GM23338 (cell line): ENCODE measurements around the gene PSD. TPM values are rescaled to one million over a fixed set of nuclear protein-coding genes. Genes with fewer than 3 reads are reported as not detected.

Source experiments
- ATAC-seq: fragments of 200-7000 bp; cut with Tn5 transposase; 3 replicates; pipeline ENCODE4 v1.9.1; 2020
- DNase-seq: peaks from one replicate; pipeline ENCODE4 v3.0.0-alpha.2; 2015; ENCODE audit warnings: low spot score
- H2AFZ ChIP-seq: fragments of 200-600 bp; sonication (generic); 2 replicates; pipeline ENCODE4 v1.8.0; 2016; ENCODE audit warnings: antibody characterized with exemption, mild to moderate bottlenecking, moderate library complexity
- H3F3A ChIP-seq: fragments of 200-600 bp; sonication (generic); replicated peaks from 2 replicates; pipeline ENCODE4 v1.8.0; 2017; ENCODE audit warnings: antibody characterized with exemption, mixed run types, low read depth
- H3K27ac ChIP-seq: fragments of 200-600 bp; sonication (generic); 2 replicates; pipeline ENCODE4 v1.6.1; 2016; ENCODE audit warnings: low read depth
- H3K27me3 ChIP-seq: fragments of 200-600 bp; sonication (generic); 2 replicates; pipeline ENCODE4 v1.8.0; 2016; ENCODE audit warnings: mild to moderate bottlenecking, mixed run types, moderate library complexity; ENCODE audit not compliant: insufficient read depth
- H3K36me3 ChIP-seq: fragments of 200-600 bp; sonication (generic); 2 replicates; pipeline ENCODE4 v1.8.0; 2016; ENCODE audit warnings: mild to moderate bottlenecking; ENCODE audit not compliant: insufficient read depth
- H3K4me1 ChIP-seq: fragments of 200-600 bp; sonication (generic); 2 replicates; pipeline ENCODE4 v1.8.0; 2016; ENCODE audit warnings: mild to moderate bottlenecking, moderate library complexity; ENCODE audit not compliant: insufficient read depth
- H3K4me2 ChIP-seq: fragments of 200-600 bp; sonication (generic); 2 replicates; pipeline ENCODE4 v1.7.1; 2017; ENCODE audit warnings: mixed run types
- H3K4me3 ChIP-seq: fragments of 200-600 bp; sonication (generic); 2 replicates; pipeline ENCODE4 v1.6.1; 2016; ENCODE audit warnings: mixed run types
- H3K79me2 ChIP-seq: fragments of 200-600 bp; sonication (generic); replicated peaks from 2 replicates; pipeline ENCODE4 v1.8.0; 2017; ENCODE audit warnings: mild to moderate bottlenecking; ENCODE audit not compliant: insufficient read depth
- H3K9me2 ChIP-seq: fragments of 200-600 bp; sonication (generic); 2 replicates; pipeline ENCODE4 v1.8.0; 2017; ENCODE audit not compliant: insufficient read depth
- H4K20me1 ChIP-seq: fragments of 200-600 bp; sonication (generic); replicated peaks from 2 replicates; pipeline ENCODE4 v1.8.0; 2017; ENCODE audit warnings: mild to moderate bottlenecking; ENCODE audit not compliant: insufficient read depth
- H3K27ac Mint-ChIP-seq: 2 replicates; pipeline ENCODE4 v1.8.0; 2020; ENCODE audit warnings: inconsistent platforms, mild to moderate bottlenecking, moderate library complexity, mixed read lengths
- H3K27me3 Mint-ChIP-seq: 3 replicates; pipeline ENCODE4 v1.8.0; 2022; ENCODE audit warnings: low read depth, mild to moderate bottlenecking, moderate library complexity, mixed read lengths, inconsistent platforms; ENCODE audit not compliant: insufficient read depth, poor library complexity
- H3K36me3 Mint-ChIP-seq: 3 replicates; pipeline ENCODE4 v1.8.0; 2021; ENCODE audit warnings: low read depth, mild to moderate bottlenecking, inconsistent platforms, moderate library complexity, mixed read lengths
- H3K4me1 Mint-ChIP-seq: 3 replicates; pipeline ENCODE4 v1.8.0; 2020; ENCODE audit warnings: mild to moderate bottlenecking, inconsistent platforms, mixed read lengths
- H3K4me3 Mint-ChIP-seq: 3 replicates; pipeline ENCODE4 v1.8.0; 2021; ENCODE audit warnings: moderate library complexity, mild to moderate bottlenecking, inconsistent platforms, mixed read lengths
- H3K9me3 Mint-ChIP-seq: 3 replicates; pipeline ENCODE4 v1.8.0; 2020; ENCODE audit warnings: moderate library complexity, mild to moderate bottlenecking, inconsistent platforms, mixed read lengths
- CTCF ChIP-seq, 2 experiments: fragments of 200-600 bp in 1 of 2; sonication (generic) in 1 of 2; conservative IDR thresholded peaks; 2 replicates each; pipeline versions ENCODE4 v1.5.1 to v1.6.1; 2016 to 2017; ENCODE audit warnings: antibody characterized with exemption in 2 of 2, low read depth in 2 of 2, mild to moderate bottlenecking in 2 of 2, moderate library complexity in 1 of 2
- ETS1 ChIP-seq: IDR thresholded peaks from 2 replicates; pipeline ENCODE4 v1.6.1; 2016; ENCODE audit warnings: antibody characterized with exemption
- EZH2phosphoT487 ChIP-seq: fragments of 200-600 bp; sonication (generic); IDR thresholded peaks from one replicate; pipeline ENCODE4 v1.8.1; 2018; ENCODE audit warnings: antibody characterized with exemption; ENCODE audit not compliant: unreplicated experiment
- JUNB ChIP-seq: IDR thresholded peaks from one replicate; pipeline ENCODE4 v1.6.1; 2016; ENCODE audit warnings: antibody characterized with exemption; ENCODE audit not compliant: unreplicated experiment
- NANOG ChIP-seq: IDR thresholded peaks from 2 replicates; pipeline ENCODE4 v1.6.1; 2016; ENCODE audit warnings: antibody characterized with exemption, borderline replicate concordance
- POLR2AphosphoS5 ChIP-seq: IDR thresholded peaks from 2 replicates; pipeline ENCODE4 v1.6.1; 2016; ENCODE audit warnings: antibody characterized with exemption, low read depth
- REST ChIP-seq: IDR thresholded peaks from one replicate; pipeline ENCODE4 v1.6.1; 2018; ENCODE audit warnings: antibody characterized with exemption; ENCODE audit not compliant: unreplicated experiment
- ZNF462 ChIP-seq: fragments of 250-450 bp; sonication (Bioruptor Pico); IDR thresholded peaks from 2 replicates; pipeline ENCODE4 v1.5.0; 2020; ENCODE audit warnings: mild to moderate bottlenecking, moderate library complexity
- polyA plus RNA-seq: library from polyadenylated mRNA; unstranded; fragments of >200 nt; fragmentation: Nextera tagmentation; extraction: Ambion mirVana; gene quantifications from 2 replicates; pipeline ENCODE4 v1.2.1, GENCODE V29; 2016
- total RNA-seq: library from RNA; depleted of rRNA; stranded (reverse); fragments of >200 nt; shearing (Covaris generic); gene quantifications from 2 replicates; pipeline ENCODE4 v1.2.3, GENCODE V29; 2014

PSD gene
- total and polyA plus RNA-seq, 2 experiments from 2014 or later = 1.9 to 6.8 TPM

- TF ChIP-seq ZNF462 (CRISPR knock-in tag) = no peak
- no peak for TF ChIP-seq JUNB
- TF ChIP-seq CTCF (conservative IDR thresholded peaks at IDR 0.05; ENCODE audit: low read depth in 2 of 2) = no peak
- TF ChIP-seq EZH2phosphoT487 = no peak
- TF ChIP-seq NANOG = no peak
- TF ChIP-seq POLR2AphosphoS5 = no peak
Observed at GRCh38 chr10:102414749-102415148, 3.8 kb downstream of the PSD start (continued).

- Histone ChIP-seq H3F3A (peaks cover 14% of the 10 kb centered on the region), H3K27me3 (peaks cover 34% of the 10 kb centered on the region), H3K4me3 (no peak overlapping the region), H3K4me1 (peaks cover 22% of the 10 kb centered on the region), H3K79me2 (no peaks in the 10 kb centered on the region), H3K9me2 (no peaks in the 10 kb centered on the region), H4K20me1 (no peaks in the 10 kb centered on the region), H3K36me3 (no peaks in the 10 kb centered on the region), H3K4me2 (no peak overlapping the region), H3K27ac (no peak overlapping the region), H2AFZ (no peak overlapping the region)
- H3K4me1 Mint-ChIP-seq = peaks cover 40% of the 10 kb centered on the region
- no peak overlapping the region for H3K27ac Mint-ChIP-seq
- peaks cover 45% of the 10 kb centered on the region for H3K27me3 Mint-ChIP-seq
- H3K36me3 Mint-ChIP-seq = peaks cover 2% of the 10 kb centered on the region; the same call in 1 of the 3 replicates
- ATAC-seq = no peak
- no peaks in the 10 kb centered on the region for H3K9me3 Mint-ChIP-seq
- no peak for DNase-seq
- no peak overlapping the region for H3K4me3 Mint-ChIP-seq
- TF ChIP-seq REST (no peak), CTCF (conservative IDR thresholded peaks at IDR 0.05; ENCODE audit: low read depth in 2 of 2) (no peak), ETS1 (no peak), POLR2AphosphoS5 (no peak)
Observed at GRCh38 chr10:102413806-102414561, 4.6 kb downstream of the PSD start.
